ENCODE data around the gene IRF2BP2.

Gene IRF2BP2

DNA sequence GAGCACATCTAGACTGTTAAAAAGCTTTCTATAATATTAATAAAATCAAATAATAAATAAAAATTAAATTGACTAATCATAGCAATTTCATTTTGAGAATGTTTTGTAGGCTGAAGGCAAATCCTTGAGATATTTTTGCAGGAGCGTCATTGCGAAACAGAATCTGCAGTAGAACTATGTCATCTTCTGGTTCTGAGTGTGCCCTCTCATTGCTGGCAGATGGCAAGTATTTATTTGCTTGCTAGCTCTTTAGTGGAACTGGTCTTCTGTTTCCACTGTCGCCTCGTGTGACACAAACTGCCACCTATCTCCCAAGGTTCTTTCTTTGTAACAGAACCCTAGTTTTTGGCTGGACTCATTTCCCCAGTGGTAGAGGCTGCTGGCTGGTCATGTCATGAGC, 19.0 kb upstream of the IRF2BP2 start:
- no peak for DNase-seq (ENCODE audit: low spot score in 2 of 2)
- no peaks in the 10 kb centered on the region for H3K4me1 Mint-ChIP-seq
- ATAC-seq (replicated peaks; ENCODE audit: extremely low read depth, poor library complexity, severe bottlenecking): no peak
- no peaks in the 10 kb centered on the region for H3K9me3 Mint-ChIP-seq
- no peaks in the 10 kb centered on the region for H3K36me3 Mint-ChIP-seq (ENCODE audit: insufficient read depth)
- H3K4me3 Mint-ChIP-seq: no peak overlapping the region
- H3K27ac Mint-ChIP-seq (ENCODE audit: low read depth): no peak overlapping the region
- peaks cover 9% of the 10 kb centered on the region for H3K27me3 Mint-ChIP-seq

DNA sequence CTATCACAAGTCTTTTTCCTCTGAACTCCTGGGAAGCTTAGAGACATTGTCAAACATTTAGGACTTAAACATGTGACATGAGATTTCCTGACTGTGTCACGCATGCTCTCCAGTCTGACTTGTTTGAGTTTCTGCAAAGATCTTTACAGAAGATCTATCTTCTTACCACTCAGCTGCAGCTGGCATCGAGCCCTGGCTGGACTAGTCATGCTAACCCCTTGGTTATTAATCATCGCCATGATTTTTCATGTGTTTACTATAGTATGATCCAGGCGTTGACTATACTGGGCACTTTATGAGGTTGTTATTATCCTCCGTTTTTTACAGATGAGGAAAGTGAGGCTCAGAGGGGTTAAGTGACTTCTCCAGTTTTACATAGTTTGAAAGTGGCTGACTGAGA, 18.1 kb upstream of the IRF2BP2 start:
- H3K4me3 Mint-ChIP-seq: no peak overlapping the region
- no peaks in the 10 kb centered on the region for H3K36me3 Mint-ChIP-seq (ENCODE audit: insufficient read depth)
- no peaks in the 10 kb centered on the region for H3K4me1 Mint-ChIP-seq
- DNase-seq (ENCODE audit: low spot score in 2 of 2) (no peak), ATAC-seq (replicated peaks; ENCODE audit: extremely low read depth, poor library complexity, severe bottlenecking) (no peak)
- no peaks in the 10 kb centered on the region for H3K9me3 Mint-ChIP-seq
- H3K27me3 Mint-ChIP-seq: peaks cover 9% of the 10 kb centered on the region
- no peak overlapping the region for H3K27ac Mint-ChIP-seq (ENCODE audit: low read depth)

DNA sequence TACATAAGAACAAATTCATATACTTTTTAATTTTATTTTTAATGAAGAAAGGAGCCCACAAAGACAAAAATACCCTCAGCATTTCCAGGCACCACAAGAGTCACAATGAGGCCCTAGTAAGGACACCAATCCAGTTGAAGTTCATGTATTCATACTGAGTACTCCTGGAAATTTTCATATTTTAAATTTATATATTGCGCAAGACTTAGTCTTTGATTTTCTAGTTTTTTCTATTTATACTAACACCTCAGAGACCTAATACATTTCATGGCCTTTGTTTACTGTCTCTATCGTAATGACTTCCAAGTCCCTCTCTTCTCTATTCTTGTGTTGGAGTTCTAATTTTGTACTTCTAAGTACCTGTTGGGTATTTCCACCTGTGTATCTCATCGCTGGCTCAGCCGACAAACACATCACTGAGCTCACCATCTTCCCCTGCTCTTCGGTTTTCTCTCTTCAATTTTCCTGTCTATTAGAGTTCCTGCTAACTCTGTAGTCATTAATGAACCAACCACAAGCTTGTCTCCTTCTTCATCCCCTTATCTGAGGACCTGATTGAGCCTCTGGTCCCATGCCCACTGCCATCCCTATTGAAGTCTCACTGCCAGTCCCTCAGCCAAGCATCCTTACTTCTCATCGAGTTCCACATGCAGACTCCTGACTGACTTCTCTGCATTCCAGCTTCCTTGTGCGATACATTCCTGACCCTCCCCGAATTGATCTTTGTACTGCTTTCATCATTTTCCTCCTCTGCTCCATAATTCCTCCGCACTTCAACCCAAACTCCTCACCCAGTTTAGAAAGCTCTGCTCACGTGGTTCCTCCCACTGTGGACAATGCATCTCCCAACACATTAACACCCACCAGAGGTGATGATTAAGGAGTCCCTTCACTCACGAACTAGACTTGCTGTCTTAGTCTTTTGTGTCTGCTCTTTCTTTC, 17.3 kb upstream of the IRF2BP2 start:
- H3K4me3 Mint-ChIP-seq: no peak overlapping the region
- no peaks in the 10 kb centered on the region for H3K36me3 Mint-ChIP-seq (ENCODE audit: insufficient read depth)
- H3K27me3 Mint-ChIP-seq: peaks cover 9% of the 10 kb centered on the region
- no peak for ATAC-seq (replicated peaks; ENCODE audit: extremely low read depth, poor library complexity, severe bottlenecking)
- no peak overlapping the region for H3K27ac Mint-ChIP-seq (ENCODE audit: low read depth)
- no peaks in the 10 kb centered on the region for H3K9me3 Mint-ChIP-seq
- no peak for DNase-seq (ENCODE audit: low spot score in 2 of 2)
- H3K4me1 Mint-ChIP-seq: no peaks in the 10 kb centered on the region

DNA sequence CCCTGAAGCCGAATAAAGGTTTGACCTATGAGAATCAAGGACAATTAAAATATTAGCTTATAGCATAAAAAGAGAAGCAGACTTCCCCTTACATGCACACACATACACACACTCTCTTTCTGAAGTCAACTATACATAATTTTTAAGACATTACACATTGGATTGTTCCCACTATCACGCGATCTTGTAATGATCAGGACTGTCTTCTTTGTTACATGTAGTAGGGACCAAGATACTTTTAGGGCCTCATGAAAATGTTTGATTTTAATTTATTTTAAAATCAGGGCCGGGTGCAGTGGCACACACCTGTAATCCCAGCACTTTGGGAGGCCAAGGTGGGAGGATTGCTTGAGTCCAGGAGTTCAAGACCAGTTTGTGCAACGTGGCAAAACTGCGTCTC, 16.4 kb upstream of the IRF2BP2 start:
- H3K9me3 Mint-ChIP-seq: no peaks in the 10 kb centered on the region
- no peak overlapping the region for H3K27ac Mint-ChIP-seq (ENCODE audit: low read depth)
- DNase-seq (ENCODE audit: low spot score in 2 of 2): no peak
- no peaks in the 10 kb centered on the region for H3K36me3 Mint-ChIP-seq (ENCODE audit: insufficient read depth)
- H3K4me3 Mint-ChIP-seq: no peak overlapping the region
- H3K4me1 Mint-ChIP-seq: no peaks in the 10 kb centered on the region
- peaks cover 9% of the 10 kb centered on the region for H3K27me3 Mint-ChIP-seq
- no peak for ATAC-seq (replicated peaks; ENCODE audit: extremely low read depth, poor library complexity, severe bottlenecking)

DNA sequence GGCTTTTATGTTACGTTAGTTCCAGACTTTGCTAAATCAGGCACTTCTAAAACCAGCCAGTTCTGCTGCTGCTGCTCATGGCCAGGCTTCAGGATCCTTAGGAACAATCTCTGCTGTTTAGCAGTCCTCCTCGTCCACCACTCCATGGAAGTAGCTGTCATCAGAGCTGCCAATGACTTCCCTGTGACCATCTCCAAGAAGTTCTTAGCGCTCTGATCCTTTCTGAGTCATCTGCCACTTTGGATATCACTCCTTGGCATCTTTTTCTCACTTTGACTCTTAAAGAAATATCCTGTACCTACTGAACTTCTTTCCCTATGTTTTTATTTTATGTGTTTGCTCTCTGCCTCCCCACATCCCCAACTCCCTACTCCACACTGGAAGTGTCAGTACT, 14.7 kb upstream of the IRF2BP2 start:
- ATAC-seq (replicated peaks; ENCODE audit: extremely low read depth, poor library complexity, severe bottlenecking) (no peak), DNase-seq (ENCODE audit: low spot score in 2 of 2) (no peak)
- H3K27me3 Mint-ChIP-seq: no peaks in the 10 kb centered on the region
- H3K4me3 Mint-ChIP-seq: no peak overlapping the region
- H3K36me3 Mint-ChIP-seq (ENCODE audit: insufficient read depth): no peaks in the 10 kb centered on the region
- no peaks in the 10 kb centered on the region for H3K4me1 Mint-ChIP-seq
- no peak overlapping the region for H3K27ac Mint-ChIP-seq (ENCODE audit: low read depth)
- H3K9me3 Mint-ChIP-seq: no peaks in the 10 kb centered on the region

DNA sequence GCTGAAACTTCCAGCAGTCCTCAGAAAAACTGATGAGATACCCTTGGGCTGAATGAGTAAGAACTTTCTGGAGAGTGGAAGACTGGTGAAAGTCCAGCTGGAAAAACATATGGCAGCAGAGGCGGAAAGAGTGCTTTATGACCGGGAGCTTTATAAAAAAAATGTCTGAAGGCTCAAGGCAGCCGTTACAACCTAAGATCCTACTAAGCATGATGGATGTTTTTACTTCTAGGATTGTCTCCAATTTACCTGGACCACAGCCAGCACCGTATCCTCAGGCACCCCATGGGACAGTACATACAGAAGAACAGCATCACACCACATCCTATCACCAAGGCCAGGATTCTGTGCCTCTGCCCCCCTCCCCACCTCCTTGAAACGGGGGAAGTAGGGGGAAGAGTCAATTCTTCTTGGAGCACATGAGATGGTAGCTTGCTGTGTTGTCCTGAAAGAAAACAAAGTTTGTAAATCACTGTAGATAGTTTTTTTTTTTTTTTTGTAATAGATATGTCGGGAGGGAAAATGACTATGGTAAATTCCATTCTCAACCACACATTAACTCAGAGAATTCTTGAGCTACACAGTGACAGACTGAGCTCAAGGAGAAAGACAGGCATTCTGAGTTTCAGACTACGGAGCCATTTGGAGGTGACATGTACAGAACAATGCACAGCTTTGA, 11.8 kb upstream of the IRF2BP2 start:
- H3K9me3 Mint-ChIP-seq: no peaks in the 10 kb centered on the region
- ATAC-seq (replicated peaks; ENCODE audit: extremely low read depth, poor library complexity, severe bottlenecking): no peak
- no peak overlapping the region for H3K27ac Mint-ChIP-seq (ENCODE audit: low read depth)
- H3K36me3 Mint-ChIP-seq (ENCODE audit: insufficient read depth): no peaks in the 10 kb centered on the region
- H3K4me1 Mint-ChIP-seq: peaks cover 3% of the 10 kb centered on the region
- H3K27me3 Mint-ChIP-seq: no peaks in the 10 kb centered on the region
- no peak overlapping the region for H3K4me3 Mint-ChIP-seq
- DNase-seq (ENCODE audit: low spot score in 2 of 2): no peak

DNA sequence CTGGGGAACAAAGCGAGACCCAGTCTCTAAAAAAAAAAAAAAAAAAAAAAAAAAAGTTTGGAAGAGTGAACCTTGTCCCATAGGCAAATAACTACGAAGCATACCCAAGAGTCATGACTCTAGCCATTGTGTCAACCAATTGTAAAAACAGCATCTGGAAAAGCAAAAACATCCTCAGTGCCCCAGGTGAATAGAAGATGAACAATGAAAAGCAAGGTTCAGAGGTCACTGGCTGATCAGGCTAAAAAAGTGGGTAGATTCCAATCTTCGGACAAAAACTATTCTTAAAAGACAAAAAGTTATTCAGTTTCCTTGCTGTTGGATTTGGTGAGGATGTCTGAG, 11.1 kb upstream of the IRF2BP2 start:
- Mint-ChIP-seq H3K27me3 (no peaks in the 10 kb centered on the region), H3K4me1 (peaks cover 5% of the 10 kb centered on the region), H3K9me3 (no peaks in the 10 kb centered on the region), H3K27ac (ENCODE audit: low read depth) (no peak overlapping the region), H3K4me3 (no peak overlapping the region), H3K36me3 (ENCODE audit: insufficient read depth) (no peaks in the 10 kb centered on the region)
- DNase-seq (ENCODE audit: low spot score in 2 of 2): no peak
- no peak for ATAC-seq (replicated peaks; ENCODE audit: extremely low read depth, poor library complexity, severe bottlenecking)

DNA sequence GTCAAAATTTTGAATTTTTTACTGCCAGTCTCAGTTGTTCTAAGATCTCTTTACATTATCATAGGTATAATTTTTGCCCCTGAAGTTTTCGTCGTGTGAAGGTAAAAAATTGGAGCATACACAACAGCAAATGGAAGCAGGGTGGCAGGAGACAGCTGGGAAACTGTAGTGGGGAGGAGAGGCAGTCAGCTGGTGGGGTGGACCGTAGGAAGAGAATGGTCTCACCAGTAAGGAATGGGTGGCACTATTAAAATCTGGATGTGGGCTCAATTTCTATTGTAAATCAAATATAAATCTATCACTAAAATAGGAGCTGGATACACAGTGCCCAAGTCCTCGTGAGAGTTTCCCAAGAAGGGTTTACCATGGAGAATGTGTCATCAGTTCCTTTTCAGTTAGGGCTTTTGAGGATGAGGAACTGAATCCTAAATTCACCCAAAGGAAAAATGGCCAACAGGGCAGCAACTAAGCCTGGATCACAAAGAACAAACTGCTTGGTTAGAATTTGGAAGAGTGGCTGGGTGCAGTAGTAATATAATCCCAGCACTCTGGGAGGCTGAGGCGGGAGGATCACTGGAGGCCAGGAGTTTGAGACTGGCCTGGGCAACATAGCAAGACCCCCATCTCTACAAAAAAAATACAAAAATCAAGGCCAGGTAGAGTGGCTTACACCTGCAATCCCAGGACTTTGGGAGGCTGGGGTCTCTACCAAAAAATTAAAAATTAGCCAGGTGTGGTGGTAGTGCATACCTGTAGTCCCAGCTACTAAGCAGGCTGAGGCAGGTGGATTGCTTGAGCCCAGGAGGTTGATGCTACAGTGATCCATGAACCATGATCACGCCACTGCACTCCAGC, 10.5 kb upstream of the IRF2BP2 start:
- no peak overlapping the region for H3K4me3 Mint-ChIP-seq
- no peaks in the 10 kb centered on the region for H3K36me3 Mint-ChIP-seq (ENCODE audit: insufficient read depth)
- H3K9me3 Mint-ChIP-seq: no peaks in the 10 kb centered on the region
- ATAC-seq (replicated peaks; ENCODE audit: extremely low read depth, poor library complexity, severe bottlenecking) (no peak), DNase-seq (ENCODE audit: low spot score in 2 of 2) (no peak)
- no peaks in the 10 kb centered on the region for H3K27me3 Mint-ChIP-seq
- peaks cover 5% of the 10 kb centered on the region for H3K4me1 Mint-ChIP-seq
- no peak overlapping the region for H3K27ac Mint-ChIP-seq (ENCODE audit: low read depth)

DNA sequence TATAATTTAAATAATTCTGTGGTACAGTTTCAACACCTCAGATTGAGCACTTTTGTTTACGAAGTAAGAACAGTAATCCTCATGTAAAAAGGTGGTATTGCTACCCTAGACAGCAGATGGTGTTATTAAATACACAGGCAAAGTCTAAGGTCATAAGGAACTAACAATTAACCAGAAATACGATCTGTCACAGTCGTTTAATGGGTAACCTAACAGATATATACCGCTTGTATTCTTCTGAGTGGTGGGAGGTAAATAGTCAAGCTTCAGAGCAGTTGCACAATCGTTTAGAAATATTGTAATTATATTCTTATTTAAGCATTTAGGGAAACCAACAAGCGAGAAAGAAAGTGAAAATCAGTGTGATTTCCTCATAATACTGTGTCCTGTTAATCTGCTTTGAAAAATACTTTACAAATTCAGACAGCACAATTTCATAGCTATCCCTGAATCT, 9.8 kb upstream of the IRF2BP2 start:
- no peak overlapping the region for H3K4me3 Mint-ChIP-seq
- no peak for DNase-seq (ENCODE audit: low spot score in 2 of 2)
- H3K27ac Mint-ChIP-seq (ENCODE audit: low read depth): no peak overlapping the region
- H3K4me1 Mint-ChIP-seq: peaks cover 5% of the 10 kb centered on the region
- H3K36me3 Mint-ChIP-seq (ENCODE audit: insufficient read depth): no peaks in the 10 kb centered on the region
- no peak for ATAC-seq (replicated peaks; ENCODE audit: extremely low read depth, poor library complexity, severe bottlenecking)
- no peaks in the 10 kb centered on the region for H3K9me3 Mint-ChIP-seq
- H3K27me3 Mint-ChIP-seq: no peaks in the 10 kb centered on the region

DNA sequence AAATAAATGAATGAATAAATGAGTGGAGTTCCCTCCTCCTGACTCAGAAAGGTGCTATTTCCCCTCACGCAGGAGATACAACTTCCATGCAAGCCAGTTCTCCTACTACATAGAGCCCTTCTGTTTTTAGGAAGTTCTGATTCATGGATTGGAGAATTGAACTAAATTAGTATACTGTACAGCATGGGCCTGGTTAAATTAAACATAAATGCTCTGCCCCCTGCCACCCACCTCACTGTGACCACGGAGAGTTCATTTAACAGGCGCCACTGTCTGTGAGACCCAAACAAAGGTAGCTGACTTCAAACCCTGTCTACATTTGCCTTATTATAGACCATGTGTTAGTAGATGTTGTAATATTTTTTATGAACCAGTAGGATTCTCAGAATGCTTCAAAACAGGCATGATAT, 9.1 kb upstream of the IRF2BP2 start:
- DNase-seq (ENCODE audit: low spot score in 2 of 2): no peak
- H3K9me3 Mint-ChIP-seq: no peaks in the 10 kb centered on the region
- H3K4me3 Mint-ChIP-seq: no peak overlapping the region
- H3K4me1 Mint-ChIP-seq: peaks cover 6% of the 10 kb centered on the region
- no peaks in the 10 kb centered on the region for H3K27me3 Mint-ChIP-seq
- no peak overlapping the region for H3K27ac Mint-ChIP-seq (ENCODE audit: low read depth)
- no peak for ATAC-seq (replicated peaks; ENCODE audit: extremely low read depth, poor library complexity, severe bottlenecking)
- no peaks in the 10 kb centered on the region for H3K36me3 Mint-ChIP-seq (ENCODE audit: insufficient read depth)

DNA sequence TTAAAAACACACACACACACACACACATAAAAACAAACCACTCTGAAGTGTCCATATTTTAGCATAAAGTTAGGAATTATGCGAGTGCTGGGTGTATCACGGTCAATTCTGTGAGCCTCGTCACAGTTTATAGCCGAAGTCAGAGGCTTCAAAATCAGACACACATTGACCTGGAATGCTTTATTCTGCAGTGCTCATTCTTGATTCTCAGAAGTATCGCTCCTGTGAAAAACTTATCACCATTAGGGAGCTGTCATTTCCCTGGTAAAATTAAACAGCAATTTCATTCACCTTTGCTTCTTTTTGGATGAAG, 8.7 kb upstream of the IRF2BP2 start:
- Mint-ChIP-seq H3K27me3 (no peaks in the 10 kb centered on the region), H3K4me1 (peaks cover 10% of the 10 kb centered on the region), H3K27ac (ENCODE audit: low read depth) (no peak overlapping the region), H3K4me3 (no peak overlapping the region), H3K36me3 (ENCODE audit: insufficient read depth) (no peaks in the 10 kb centered on the region), H3K9me3 (no peaks in the 10 kb centered on the region)
- no peak for DNase-seq (ENCODE audit: low spot score in 2 of 2)
- no peak for ATAC-seq (replicated peaks; ENCODE audit: extremely low read depth, poor library complexity, severe bottlenecking)

DNA sequence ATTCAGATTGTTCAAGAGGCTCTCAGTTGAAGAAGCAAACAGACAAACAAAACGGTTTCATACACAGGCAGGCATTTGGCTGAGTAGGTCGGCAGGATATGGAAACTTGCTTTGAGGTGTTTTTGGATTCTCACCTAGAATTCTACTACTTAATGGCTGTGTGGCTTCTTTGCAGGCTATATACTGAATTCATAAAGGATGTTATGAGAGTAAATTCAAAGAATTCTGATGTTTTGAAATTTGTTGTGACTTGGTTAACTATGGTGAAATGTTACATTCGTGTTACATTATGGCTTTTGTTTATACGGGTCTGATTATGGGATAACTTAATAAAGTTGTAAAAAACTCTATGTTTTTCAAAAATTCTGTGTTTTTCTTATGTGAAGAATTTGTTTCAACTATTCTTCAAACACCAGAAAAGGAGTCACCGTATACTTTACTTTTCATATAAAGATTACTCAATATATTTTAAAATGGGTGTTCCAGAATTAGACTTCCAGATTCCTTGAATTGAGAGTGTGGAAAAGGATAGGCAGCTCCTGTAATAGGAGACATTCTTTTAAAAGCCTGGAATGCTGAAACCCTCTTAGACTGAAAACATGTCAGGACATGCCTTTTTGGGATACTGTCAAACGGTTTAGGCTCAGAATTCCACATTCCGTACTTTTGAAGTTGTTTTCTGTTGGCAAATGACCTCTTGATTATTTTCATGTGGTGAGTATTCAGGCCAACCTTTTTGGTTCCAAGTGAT, 8.2 kb upstream of the IRF2BP2 start:
- peaks cover 1% of the 10 kb centered on the region for H3K36me3 Mint-ChIP-seq (ENCODE audit: insufficient read depth)
- no peak overlapping the region for H3K27ac Mint-ChIP-seq (ENCODE audit: low read depth)
- H3K27me3 Mint-ChIP-seq: no peaks in the 10 kb centered on the region
- DNase-seq (ENCODE audit: low spot score in 2 of 2): no peak
- H3K9me3 Mint-ChIP-seq: no peaks in the 10 kb centered on the region
- no peak for ATAC-seq (replicated peaks; ENCODE audit: extremely low read depth, poor library complexity, severe bottlenecking)
- no peak overlapping the region for H3K4me3 Mint-ChIP-seq
- peaks cover 14% of the 10 kb centered on the region for H3K4me1 Mint-ChIP-seq
